ENCODE data around the gene SYNGR2.

Gene SYNGR2

GRCh38 chr17:78173097-78173715 is 4.8 kb downstream of the SYNGR2 start:
- DNase-seq: no peak

- DNase-seq: no peak
These were observed 6.0 kb downstream of the SYNGR2 start for GRCh38 chr17:78174346-78174869.

GRCh38 chr17:78174870-78175642 is 6.7 kb downstream of the SYNGR2 start:
- DNase-seq: no peak

- DNase-seq: no peak
These were observed 7.2 kb downstream of the SYNGR2 start for GRCh38 chr17:78175643-78175981.

- no peak for DNase-seq
These were observed 8.2 kb downstream of the SYNGR2 start for GRCh38 chr17:78176548-78177025.

GRCh38 chr17:78179372-78179771 is 11.0 kb downstream of the SYNGR2 start:
- DNase-seq: no peak

- DNase-seq: no peak
These were observed 11.7 kb downstream of the SYNGR2 start for GRCh38 chr17:78180083-78180482.

GRCh38 chr17:78180508-78180907 is 12.1 kb downstream of the SYNGR2 start:
- DNase-seq: no peak

- no peak for DNase-seq
These were observed 14.1 kb downstream of the SYNGR2 start for GRCh38 chr17:78182504-78182903.

- DNase-seq: no peak
These were observed 15.5 kb downstream of the SYNGR2 start for GRCh38 chr17:78183916-78184315.

- DNase-seq: no peak
These were observed 16.0 kb downstream of the SYNGR2 start for GRCh38 chr17:78184351-78184750.

- DNase-seq: no peak
These were observed 16.5 kb downstream of the SYNGR2 start for GRCh38 chr17:78184868-78185267.

- DNase-seq: no peak
These were observed 17.8 kb downstream of the SYNGR2 start for GRCh38 chr17:78185981-78186691.

GRCh38 chr17:78186692-78187595 is 18.6 kb downstream of the SYNGR2 start, which contains the start of the genes AFMID and TK1:
Gene AFMID (plus strand): TSS chr17:78187362. CDS start chr17:78187371, 9 bp downstream.
Gene TK1 (minus strand): TSS chr17:78187052. CDS start chr17:78186994, 58 bp downstream.
- DNase-seq: peak; percentile 69

GRCh38 chr17:78196716-78197115 is 28.3 kb downstream of the SYNGR2 start:
- no peak for DNase-seq

- DNase-seq: no peak
These were observed 28.9 kb downstream of the SYNGR2 start for GRCh38 chr17:78197147-78197832.

GRCh38 chr17:78200451-78200850 is 32.1 kb downstream of the SYNGR2 start:
- DNase-seq: no peak

GRCh38 chr17:78202666-78203065 is 34.3 kb downstream of the SYNGR2 start:
- no peak for DNase-seq

- no peak for DNase-seq
These were observed 36.2 kb downstream of the SYNGR2 start for GRCh38 chr17:78204387-78205123.

- DNase-seq: no peak
These were observed 36.9 kb downstream of the SYNGR2 start for GRCh38 chr17:78205124-78205775.
